Measurements from ENCODE around the gene SPPL2B.

- TF ChIP-seq POLR2A (IDR thresholded peaks at IDR 0.05) (no peak), CTCF (IDR thresholded peaks at IDR 0.05) (no peak)
Observed at GRCh38 chr19:2343289-2343982, 15.0 kb downstream of the SPPL2B start.

Measured in right lobe of liver (tissue), 4 donors.